Measurements from ENCODE around the gene PROC. TPM values are rescaled to one million over a fixed set of nuclear protein-coding genes. Genes with fewer than 3 reads are reported as not detected.

The PROC gene
- total RNA-seq, 1 donor from 2014 or later = 8.9 TPM

- peak overlapping the region; percentile 47 for H3K4me3 Mint-ChIP-seq
- peak overlapping the region; percentile 62 for H3K27ac Mint-ChIP-seq
- TF ChIP-seq CTCF (conservative IDR thresholded peaks at IDR 0.05) = no peak
- no peak for DNase-seq (ENCODE audit: extremely low spot score, unreplicated experiment)
- no peaks in the 10 kb centered on the region for H3K36me3 Mint-ChIP-seq
- no peaks in the 10 kb centered on the region for H3K27me3 Mint-ChIP-seq
- H3K9me3 Mint-ChIP-seq = no peaks in the 10 kb centered on the region
- H3K4me1 Mint-ChIP-seq (ENCODE audit: unreplicated experiment) = peaks cover 23% of the 10 kb centered on the region
Observed at GRCh38 chr2:127455566-127456493, 37.6 kb downstream of the PROC start.

- Mint-ChIP-seq H3K27me3 (no peaks in the 10 kb centered on the region), H3K9me3 (no peaks in the 10 kb centered on the region), H3K36me3 (peaks cover 3% of the 10 kb centered on the region), H3K27ac (no peak overlapping the region), H3K4me3 (no peak overlapping the region), H3K4me1 (ENCODE audit: unreplicated experiment) (peaks cover 19% of the 10 kb centered on the region)
- TF ChIP-seq CTCF (conservative IDR thresholded peaks at IDR 0.05) = no peak
- DNase-seq (ENCODE audit: extremely low spot score, unreplicated experiment) = no peak
Observed at GRCh38 chr2:127456960-127457359, 38.7 kb downstream of the PROC start.

- H3K4me3 Mint-ChIP-seq = no peak overlapping the region
- no peak for DNase-seq (ENCODE audit: extremely low spot score, unreplicated experiment)
- no peak for TF ChIP-seq CTCF (conservative IDR thresholded peaks at IDR 0.05)
- H3K27me3 Mint-ChIP-seq = no peaks in the 10 kb centered on the region
- no peaks in the 10 kb centered on the region for H3K4me1 Mint-ChIP-seq (ENCODE audit: unreplicated experiment)
- peaks cover 3% of the 10 kb centered on the region for H3K36me3 Mint-ChIP-seq
- no peak overlapping the region for H3K27ac Mint-ChIP-seq
- no peaks in the 10 kb centered on the region for H3K9me3 Mint-ChIP-seq
Observed at GRCh38 chr2:127462461-127462860, 44.2 kb downstream of the PROC start.

GRCh38 chr2:127463155-127463991 is 45.1 kb downstream of the PROC start:
- Mint-ChIP-seq H3K9me3 (no peaks in the 10 kb centered on the region), H3K27ac (no peak overlapping the region), H3K27me3 (no peaks in the 10 kb centered on the region), H3K4me1 (ENCODE audit: unreplicated experiment) (no peaks in the 10 kb centered on the region), H3K36me3 (peaks cover 8% of the 10 kb centered on the region), H3K4me3 (no peak overlapping the region)
- no peak for DNase-seq (ENCODE audit: extremely low spot score, unreplicated experiment)
- TF ChIP-seq CTCF (conservative IDR thresholded peaks at IDR 0.05) = no peak

GRCh38 chr2:127464470-127465257 is 46.4 kb downstream of the PROC start:
- no peaks in the 10 kb centered on the region for H3K27me3 Mint-ChIP-seq
- H3K4me1 Mint-ChIP-seq (ENCODE audit: unreplicated experiment) = no peaks in the 10 kb centered on the region
- DNase-seq (ENCODE audit: extremely low spot score, unreplicated experiment) = no peak
- H3K27ac Mint-ChIP-seq = no peak overlapping the region
- H3K4me3 Mint-ChIP-seq = no peak overlapping the region
- TF ChIP-seq CTCF (conservative IDR thresholded peaks at IDR 0.05) = no peak
- H3K36me3 Mint-ChIP-seq = peaks cover 8% of the 10 kb centered on the region
- H3K9me3 Mint-ChIP-seq = no peaks in the 10 kb centered on the region

All from type B pancreatic cell (in vitro differentiated cells).